GM21526 (cell line): ENCODE data around the gene SIAH1.
A peak's percentile ranks its signal among the peaks of the same experiment; 100 is the strongest.
"Not testable (repeated sequence)": the region's sequence is repeated elsewhere in the genome, so short reads cannot be mapped to it uniquely, and the experiment has no call there.

Experiments used
- ATAC-seq: cut with Tn5 transposase; IDR thresholded peaks from one replicate; pipeline ENCODE4 v1.9.1; 2021; ENCODE audit warnings: moderate library complexity; ENCODE audit not compliant: unreplicated experiment, low FRiP score

Gene SIAH1

GRCh38 chr16:48385253-48386150, at the start of gene SIAH1:
SIAH1 (minus strand) TSS chr16:48385413; CDS start chr16:48362428, 22,985 bp downstream.
- peak; percentile 61 for ATAC-seq

- no peak for ATAC-seq
Measured at GRCh38 chr16:48434653-48435317, 49.6 kb upstream of the SIAH1 start.

GRCh38 chr16:48433850-48434530, 48.8 kb upstream of the SIAH1 start:
- no peak for ATAC-seq

GRCh38 chr16:48433116-48433849, 48.1 kb upstream of the SIAH1 start:
- ATAC-seq = no peak

GRCh38 chr16:48432136-48432535, 46.9 kb upstream of the SIAH1 start:
- ATAC-seq = peak; percentile 71

GRCh38 chr16:48430890-48431289, 45.7 kb upstream of the SIAH1 start:
- no peak for ATAC-seq

- ATAC-seq = no peak
Measured at GRCh38 chr16:48426244-48427141, 41.3 kb upstream of the SIAH1 start.

GRCh38 chr16:48422537-48422936, 37.3 kb upstream of the SIAH1 start:
- ATAC-seq = no peak

GRCh38 chr16:48421741-48422140, 36.5 kb upstream of the SIAH1 start:
- ATAC-seq = no peak

- ATAC-seq = no peak
Measured at GRCh38 chr16:48420437-48420836, 35.2 kb upstream of the SIAH1 start.

GRCh38 chr16:48416617-48417016, 31.4 kb upstream of the SIAH1 start:
- not testable (repeated sequence) for ATAC-seq

GRCh38 chr16:48413272-48413671, 28.1 kb upstream of the SIAH1 start:
- ATAC-seq = no peak

- no peak for ATAC-seq
Measured at GRCh38 chr16:48409839-48410632, 24.8 kb upstream of the SIAH1 start.

- no peak for ATAC-seq
Measured at GRCh38 chr16:48408688-48409087, 23.5 kb upstream of the SIAH1 start.

- ATAC-seq = no peak
Measured at GRCh38 chr16:48405907-48406306, 20.7 kb upstream of the SIAH1 start.

- ATAC-seq = no peak
Measured at GRCh38 chr16:48405153-48405552, 19.9 kb upstream of the SIAH1 start.

- not testable (repeated sequence) for ATAC-seq
Measured at GRCh38 chr16:48402547-48402946, 17.3 kb upstream of the SIAH1 start.

- ATAC-seq = no peak
Measured at GRCh38 chr16:48395375-48395774, 10.2 kb upstream of the SIAH1 start.

- ATAC-seq = no peak
Measured at GRCh38 chr16:48394355-48394703, 9.1 kb upstream of the SIAH1 start.
